GM12872 (cell line): ENCODE results near the gene TRIM46.

Experiments
- TF ChIP-seq, protein P1 (sequence below): IDR thresholded peaks from 3 replicates; pipeline ENCODE4 v1.5.1; 2011; ENCODE audit warnings: low read depth, mild to moderate bottlenecking, low read length, moderate library complexity; ENCODE audit not compliant: insufficient read depth

The TRIM46 gene

DNA sequence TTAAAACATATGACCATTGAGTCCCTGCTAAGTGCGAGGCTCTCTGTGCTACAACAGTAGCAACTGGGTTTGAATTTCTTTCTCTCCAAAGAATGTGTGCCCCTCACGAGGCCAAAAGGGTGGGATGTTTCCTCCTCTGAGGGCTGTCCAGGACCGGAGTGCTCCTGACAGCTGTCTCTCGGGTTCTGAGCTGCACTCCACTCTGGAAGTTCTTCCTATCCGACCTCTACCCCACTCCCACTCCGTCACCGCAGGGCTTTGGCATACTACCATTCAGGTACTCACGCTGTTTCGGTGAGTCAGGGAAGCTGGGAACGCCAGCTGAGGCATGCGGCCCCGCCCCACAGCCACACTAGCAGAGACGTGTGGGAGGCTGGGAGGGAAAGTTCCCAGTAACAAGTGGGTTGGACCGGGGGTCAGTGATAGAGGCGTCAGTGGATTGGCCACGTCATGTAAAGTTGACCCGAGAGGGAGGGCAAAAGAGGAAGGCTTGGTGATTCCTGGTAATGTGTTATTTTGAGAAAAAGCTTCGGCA is 38.7 kb upstream of the TRIM46 start:
- TF ChIP-seq, protein P1, sequence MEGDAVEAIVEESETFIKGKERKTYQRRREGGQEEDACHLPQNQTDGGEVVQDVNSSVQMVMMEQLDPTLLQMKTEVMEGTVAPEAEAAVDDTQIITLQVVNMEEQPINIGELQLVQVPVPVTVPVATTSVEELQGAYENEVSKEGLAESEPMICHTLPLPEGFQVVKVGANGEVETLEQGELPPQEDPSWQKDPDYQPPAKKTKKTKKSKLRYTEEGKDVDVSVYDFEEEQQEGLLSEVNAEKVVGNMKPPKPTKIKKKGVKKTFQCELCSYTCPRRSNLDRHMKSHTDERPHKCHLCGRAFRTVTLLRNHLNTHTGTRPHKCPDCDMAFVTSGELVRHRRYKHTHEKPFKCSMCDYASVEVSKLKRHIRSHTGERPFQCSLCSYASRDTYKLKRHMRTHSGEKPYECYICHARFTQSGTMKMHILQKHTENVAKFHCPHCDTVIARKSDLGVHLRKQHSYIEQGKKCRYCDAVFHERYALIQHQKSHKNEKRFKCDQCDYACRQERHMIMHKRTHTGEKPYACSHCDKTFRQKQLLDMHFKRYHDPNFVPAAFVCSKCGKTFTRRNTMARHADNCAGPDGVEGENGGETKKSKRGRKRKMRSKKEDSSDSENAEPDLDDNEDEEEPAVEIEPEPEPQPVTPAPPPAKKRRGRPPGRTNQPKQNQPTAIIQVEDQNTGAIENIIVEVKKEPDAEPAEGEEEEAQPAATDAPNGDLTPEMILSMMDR, result no peak

DNA sequence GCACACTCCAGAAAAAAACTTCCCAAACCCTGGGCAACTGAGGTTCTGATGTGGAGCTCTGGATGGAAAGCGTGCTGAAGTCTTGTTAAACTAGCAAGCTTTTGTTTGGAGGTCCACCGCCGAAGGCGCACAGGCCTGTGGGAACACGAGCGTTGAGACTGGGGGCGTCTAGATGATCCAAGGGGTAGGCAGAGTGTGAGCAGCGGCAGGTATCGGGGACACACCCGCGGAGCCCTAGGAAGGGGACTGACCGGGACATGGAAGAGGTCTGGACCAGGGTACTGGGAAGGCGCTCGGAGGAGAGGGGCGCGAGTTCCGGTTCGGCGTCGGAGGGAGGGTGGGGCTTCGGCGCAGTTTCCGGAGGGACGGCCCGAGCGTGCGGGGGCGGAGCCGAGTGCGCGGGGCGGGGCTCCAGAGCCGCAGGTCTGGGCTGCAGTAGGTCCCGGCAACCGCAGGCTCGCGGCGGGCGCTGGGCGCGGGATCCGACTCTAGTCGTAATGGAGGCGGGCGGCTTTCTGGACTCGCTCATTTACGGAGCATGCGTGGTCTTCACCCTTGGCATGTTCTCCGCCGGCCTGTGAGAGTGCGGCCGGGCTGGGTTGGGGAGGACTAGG is 38.1 kb upstream of the TRIM46 start, which contains the start of gene SLC50A1:
SLC50A1 (plus strand) TSS at position 438 of the 614 bp plus-strand sequence; CDS start at position 498, 60 bp downstream.
- TF ChIP-seq, protein P1, result no peak

DNA sequence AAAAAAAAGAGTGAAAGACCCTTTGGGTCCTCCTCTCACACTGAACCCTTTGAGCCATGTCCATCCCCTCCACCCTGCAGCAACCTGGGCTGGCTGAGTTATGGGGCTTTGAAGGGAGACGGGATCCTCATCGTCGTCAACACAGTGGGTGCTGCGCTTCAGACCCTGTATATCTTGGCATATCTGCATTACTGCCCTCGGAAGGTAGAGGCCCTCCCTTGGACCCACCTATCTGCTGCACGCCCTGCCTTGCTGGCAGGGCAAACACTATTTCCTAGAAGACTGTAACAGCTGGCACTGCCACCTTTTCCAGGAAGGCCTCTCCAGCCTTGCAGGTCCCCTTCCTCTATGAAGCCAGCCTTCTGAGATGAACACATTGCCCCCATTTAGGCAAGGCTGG is 36.9 kb upstream of the TRIM46 start:
- TF ChIP-seq, protein P1, result no peak

DNA sequence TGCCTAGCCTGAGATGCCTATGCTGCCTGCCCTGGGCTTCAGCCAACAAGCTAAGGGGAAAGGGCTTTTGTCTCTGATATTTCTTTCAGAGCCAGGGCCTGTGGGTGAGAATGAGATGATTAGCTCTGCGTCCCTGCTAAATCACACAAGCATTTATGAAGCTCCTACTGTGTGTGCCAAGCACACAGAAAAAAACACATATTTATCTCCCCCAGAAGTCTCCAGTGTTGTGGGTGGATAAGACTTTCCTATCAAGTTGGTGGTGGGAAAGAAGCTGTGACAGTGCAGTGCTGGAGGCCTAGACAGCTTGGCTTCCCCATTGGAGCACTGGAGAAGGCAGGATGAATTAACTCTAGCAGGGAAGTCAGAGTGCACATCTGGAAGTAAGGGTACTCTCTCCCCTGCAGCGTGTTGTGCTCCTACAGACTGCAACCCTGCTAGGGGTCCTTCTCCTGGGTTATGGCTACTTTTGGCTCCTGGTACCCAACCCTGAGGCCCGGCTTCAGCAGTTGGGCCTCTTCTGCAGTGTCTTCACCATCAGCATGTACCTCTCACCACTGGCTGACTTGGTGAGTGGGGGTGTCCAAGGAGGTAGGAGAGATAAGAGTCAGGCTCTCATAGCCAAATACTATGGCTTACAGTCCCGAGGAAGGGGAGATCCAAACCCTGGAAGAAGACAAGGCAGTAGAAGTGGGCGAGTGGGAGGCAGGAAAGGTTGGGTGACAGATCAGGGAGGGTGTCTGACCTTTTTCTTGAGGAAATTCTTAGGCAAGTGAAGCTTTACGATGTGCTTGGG is 36.3 kb upstream of the TRIM46 start:
- TF ChIP-seq, protein P1, result no peak

DNA sequence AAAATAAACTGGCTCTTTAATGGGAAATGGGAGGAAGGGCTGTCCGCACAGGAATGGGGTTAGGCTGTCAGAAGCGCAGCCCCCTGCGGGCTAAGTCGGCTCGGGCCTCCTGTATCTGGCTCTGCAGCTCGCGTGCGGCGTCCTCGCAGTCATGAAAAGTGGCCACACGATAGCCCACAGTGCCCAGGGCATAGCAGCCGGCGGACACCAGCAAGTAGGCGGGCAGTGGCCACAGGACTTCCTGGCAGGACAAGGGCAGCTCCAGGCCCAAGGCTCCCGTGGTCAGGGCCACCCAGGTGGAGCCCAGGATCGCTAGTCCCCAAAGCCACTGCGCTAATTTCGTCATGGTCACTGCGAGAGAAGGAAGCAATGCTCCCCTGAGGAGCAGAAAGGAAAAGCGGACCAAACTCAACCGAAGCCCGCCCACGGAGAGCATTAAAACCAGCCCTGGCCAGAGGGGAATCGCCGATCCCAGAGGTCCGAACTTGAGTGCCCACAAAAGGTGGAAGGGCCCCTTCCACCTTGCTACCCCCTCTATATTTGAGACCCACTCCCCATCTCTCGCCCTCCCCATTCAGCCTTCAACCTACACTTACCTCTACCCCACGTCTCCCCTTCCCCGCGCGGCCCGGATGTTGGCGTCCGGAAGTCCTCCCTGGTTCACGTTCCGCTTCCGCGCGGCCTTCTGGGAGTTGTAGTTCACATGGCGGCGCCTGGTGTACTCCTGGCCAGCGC is 33.6 kb upstream of the TRIM46 start, which contains the start of gene DPM3:
DPM3 (minus strand) TSS at position 637 of the 735 bp plus-strand sequence; CDS start at position 346, 291 bp downstream.
- TF ChIP-seq, protein P1, result no peak

DNA sequence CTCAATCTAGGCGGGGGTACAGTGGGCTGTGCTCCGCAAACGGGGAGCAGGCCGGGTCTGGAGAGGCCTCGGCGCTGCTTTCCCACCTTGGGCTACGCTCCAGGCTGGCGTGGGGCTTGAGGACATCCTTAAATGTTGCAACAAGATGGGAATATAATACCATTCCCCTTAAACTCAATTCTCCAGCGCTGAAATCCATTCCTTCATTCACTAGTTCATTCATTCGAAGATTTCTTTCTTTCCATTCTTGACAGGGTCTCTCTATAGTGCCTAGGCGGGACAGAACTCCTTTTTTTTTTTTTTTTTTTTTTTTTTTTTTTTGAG is 33.1 kb upstream of the TRIM46 start:
- TF ChIP-seq, protein P1, result no peak

DNA sequence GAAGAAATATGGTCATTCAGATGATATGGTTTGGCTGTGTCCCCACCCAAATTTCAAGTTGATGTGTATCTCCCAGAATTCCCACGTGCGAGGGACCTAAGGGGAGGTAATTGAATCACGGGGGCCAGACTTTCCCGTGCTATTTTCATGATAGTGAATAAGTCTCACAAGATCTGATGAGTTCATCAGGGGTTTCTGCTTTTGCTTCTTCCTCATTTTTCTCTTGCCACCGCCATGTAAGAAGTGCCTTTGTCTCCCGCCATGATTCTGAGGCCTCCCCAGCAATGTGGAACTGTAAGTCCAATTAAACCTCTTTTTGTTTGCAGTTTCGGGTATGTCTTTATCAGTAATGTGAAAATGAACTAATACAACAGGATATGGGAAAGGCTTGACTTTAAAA is 31.9 kb upstream of the TRIM46 start:
- TF ChIP-seq, protein P1, result no peak
